Stimulated activated CD8-positive, alpha-beta memory T cell treated with anti-CD3 and anti-CD28 coated beads, Interleukin-15, amount 100 ng/mL, for 4 hours (primary cell): ENCODE data around the gene CHST11.
"Not testable (repeated sequence)": the region's sequence is repeated elsewhere in the genome, so short reads cannot be mapped to it uniquely, and the experiment has no call there.

Experiments used
- DNase-seq, 2 donors: peaks; one replicate each; pipeline ENCODE4 v3.0.0-alpha.2; 2020; ENCODE audit warnings: low read depth in 2 of 2

CHST11 gene

DNA sequence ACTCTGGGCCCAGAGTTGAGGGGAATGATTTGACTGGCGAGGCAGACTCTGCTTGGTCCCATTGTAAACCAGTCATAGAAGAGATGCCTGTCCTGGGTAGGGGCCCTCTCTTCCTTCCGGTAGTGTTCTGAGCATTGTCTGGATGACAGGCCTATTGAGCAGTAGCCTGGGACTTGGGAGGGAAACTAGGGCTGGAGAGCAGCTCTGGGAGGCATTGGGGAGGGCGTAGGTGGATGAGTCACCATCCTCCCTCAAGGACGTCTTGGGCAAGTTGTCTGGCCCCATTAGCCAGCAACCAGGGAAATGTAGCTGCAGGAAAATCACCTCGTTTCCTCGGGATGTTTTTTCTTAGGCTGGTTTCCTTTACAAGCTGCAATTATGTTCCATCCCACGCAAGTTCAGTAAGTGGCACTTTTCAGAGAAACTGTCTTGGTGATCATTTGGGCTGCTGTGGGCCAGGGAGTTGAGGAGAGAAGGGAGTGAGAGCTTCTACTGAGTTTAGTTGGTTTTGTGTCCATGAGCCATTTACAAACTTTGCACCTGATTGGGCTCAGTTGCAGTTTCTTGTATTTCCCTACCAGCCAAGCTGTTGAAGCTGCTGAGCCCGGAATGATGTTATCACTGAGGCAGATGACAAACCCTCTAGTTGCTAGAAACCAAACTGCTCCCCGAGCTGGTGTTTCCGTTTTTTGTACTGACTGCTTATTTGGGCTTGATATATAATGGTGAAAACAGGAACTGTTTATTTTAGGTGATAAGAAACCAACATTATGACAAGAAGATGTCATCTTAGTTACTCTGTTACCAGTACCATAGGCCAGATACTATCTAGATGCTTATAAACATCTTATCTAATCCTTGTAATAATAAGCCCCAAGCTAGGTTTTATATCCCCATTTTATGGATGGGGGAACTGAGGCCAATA, 147.6 kb downstream of the CHST11 start:
- DNase-seq: peak in 1 of 2 donors; percentile 24

GRCh38 chr12:104604995-104605675, 148.4 kb downstream of the CHST11 start:
- no peak for DNase-seq

- no peak for DNase-seq
Observed at GRCh38 chr12:104605685-104606084, 148.9 kb downstream of the CHST11 start.

DNA sequence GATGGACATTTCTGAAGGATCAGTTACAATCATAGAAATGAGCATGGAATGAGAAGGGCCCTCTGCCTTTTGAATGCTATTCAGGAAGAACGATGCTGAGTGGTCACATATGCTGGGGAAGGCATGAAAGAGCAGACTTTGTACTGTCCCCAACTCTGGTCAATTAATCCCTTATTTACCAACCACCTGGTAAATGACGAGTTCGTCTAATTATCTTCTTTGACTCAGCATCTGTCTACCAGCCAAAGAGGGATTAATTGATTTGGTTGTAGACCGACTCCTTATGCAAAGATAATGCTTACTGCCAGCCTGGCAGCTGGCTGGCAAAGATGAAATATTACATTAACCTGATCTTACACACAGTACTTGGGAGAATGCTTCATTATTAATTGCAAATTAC, 152.2 kb downstream of the CHST11 start:
- DNase-seq: no peak

DNA sequence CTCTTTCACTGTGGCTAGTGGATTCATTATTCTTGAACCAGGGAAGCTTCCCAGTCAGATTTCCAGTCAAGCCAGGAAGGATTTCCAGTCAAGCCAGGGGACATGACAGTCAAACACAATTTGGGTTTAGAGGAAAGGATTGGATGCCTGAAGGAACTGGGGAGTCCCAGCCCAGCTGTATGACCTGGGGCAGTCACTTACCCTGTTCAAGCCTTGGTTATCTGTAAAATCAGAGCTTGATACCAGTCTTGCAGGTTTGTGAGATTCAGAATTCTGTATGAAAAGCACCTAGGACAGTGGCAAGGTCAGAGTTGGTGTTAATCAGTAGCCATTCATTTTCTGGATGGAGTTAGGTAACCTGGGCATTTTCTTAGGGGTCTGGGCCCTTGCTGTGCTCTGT, 152.7 kb downstream of the CHST11 start:
- no peak for DNase-seq

- DNase-seq: no peak
Observed at GRCh38 chr12:104610513-104611235, 153.9 kb downstream of the CHST11 start.

DNA sequence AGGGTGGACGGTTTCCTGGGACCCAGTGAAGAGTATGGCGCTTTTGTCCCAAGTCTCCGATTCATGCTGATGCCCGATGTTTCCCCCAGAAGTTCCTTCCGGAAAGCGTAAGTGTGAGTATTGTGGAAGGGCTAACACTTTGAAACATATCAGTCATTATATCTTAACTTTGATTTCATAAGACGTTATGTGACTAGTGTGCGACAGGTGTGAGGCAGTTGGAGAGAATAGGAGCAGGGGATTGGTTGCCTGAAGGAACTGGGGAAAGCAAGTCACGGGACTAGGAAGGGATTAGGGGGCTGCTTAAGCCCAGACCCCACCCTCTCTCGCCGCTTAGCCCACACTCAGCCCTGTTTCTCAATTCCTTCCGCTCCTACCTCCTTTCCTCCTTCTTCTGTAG, 154.9 kb downstream of the CHST11 start:
- no peak for DNase-seq

DNA sequence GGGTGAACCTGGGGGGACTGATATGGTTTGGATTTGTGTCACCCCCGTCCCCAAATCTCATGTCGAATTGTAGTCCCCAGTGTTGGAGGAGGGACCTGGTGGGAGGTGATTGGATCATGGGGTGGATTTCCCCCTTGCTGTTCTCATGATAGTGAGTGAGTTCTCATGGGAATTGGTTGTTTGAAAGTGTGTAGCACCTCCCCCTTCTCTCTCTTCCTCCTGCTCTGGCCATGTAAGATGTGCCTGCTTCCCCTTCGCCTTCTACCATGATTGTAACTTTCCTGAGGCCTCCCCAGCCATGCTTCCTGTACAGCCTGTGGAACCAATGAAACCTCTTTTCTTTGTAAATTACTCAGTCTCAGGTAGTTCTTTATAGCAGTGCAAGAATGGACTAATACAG, 156.6 kb downstream of the CHST11 start:
- not testable (repeated sequence) for DNase-seq

DNA sequence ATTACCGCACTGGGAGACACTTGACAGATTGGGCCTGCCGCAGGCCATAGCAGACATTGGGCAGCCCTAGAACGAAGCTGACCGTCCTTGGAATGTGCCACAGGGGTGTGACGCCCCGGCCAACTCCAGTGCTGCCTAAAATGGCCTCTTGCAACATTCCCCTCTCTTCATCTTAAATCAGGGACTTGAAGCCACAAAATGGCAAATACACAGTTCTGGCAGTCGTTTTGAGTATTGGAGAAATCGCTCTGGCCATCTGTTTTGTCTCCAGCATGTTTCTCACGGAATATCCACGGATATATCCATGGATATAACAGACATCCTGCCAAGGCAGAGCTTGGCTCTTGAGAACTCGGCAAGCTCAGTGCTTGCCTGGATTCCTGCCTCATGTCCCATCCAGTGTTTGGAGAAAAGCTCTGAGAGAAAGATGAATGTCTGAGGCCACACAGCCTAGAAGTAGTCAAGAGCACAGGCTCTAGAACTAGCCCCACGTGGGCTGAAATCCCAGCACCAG, 158.4 kb downstream of the CHST11 start:
- no peak for DNase-seq

DNA sequence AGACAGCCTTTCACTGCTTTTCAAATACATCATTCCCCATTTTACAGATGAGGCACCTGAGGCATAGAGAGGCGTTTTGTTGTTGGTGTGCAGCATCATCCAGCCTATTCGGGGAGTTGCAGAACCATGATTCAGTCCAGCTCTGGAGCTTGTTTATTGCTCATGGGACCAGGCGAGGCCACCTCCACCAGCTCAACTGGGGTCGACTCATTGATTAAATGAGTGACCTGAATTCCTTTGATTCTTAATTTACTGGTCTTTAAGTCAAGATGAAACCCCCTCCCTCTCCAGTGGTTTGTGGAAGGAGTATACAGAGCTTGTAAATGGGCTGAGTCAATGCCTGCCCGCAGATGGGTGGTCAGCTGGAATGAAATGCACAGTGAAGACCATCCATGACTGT, 161.9 kb downstream of the CHST11 start:
- DNase-seq: no peak

- no peak for DNase-seq
Observed at GRCh38 chr12:104619305-104619704, 162.6 kb downstream of the CHST11 start.

DNA sequence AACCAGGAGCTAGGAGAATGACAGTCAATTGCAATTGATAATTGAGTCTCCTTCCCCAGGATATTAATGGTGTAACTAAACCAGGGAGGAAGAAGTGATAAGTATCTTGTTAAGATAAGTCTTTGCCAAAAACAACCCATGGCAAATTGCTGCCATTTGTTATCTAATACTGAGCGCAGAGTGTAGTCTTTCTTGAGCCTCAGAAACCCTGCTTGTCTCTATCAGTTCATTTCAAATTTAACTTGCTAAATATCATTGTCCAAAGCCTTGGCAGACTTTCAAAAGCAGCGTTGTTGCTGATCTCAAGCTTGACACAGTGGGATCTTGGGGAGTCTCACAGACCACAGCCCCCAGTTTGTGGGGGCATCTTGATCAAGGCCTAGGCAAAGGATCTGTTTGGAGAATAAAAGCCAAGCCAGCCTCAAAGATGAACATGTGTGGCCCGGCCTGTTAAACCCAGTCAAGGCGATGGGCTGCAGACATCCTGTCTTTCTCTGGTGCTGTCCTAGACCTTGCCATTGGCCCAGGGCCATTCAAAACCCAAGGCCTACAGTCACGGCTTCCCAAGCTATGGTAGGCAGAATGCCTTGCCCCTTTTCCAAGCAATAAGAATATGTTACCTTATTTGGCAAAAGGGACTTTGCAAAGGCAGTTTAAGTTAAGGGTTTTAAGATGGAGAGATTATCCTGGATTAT, 164.2 kb downstream of the CHST11 start:
- DNase-seq: no peak

GRCh38 chr12:104622928-104623327, 166.2 kb downstream of the CHST11 start:
- DNase-seq: no peak

GRCh38 chr12:104623883-104624282, 167.1 kb downstream of the CHST11 start:
- no peak for DNase-seq

GRCh38 chr12:104624529-104624928, 167.8 kb downstream of the CHST11 start:
- DNase-seq: no peak

DNA sequence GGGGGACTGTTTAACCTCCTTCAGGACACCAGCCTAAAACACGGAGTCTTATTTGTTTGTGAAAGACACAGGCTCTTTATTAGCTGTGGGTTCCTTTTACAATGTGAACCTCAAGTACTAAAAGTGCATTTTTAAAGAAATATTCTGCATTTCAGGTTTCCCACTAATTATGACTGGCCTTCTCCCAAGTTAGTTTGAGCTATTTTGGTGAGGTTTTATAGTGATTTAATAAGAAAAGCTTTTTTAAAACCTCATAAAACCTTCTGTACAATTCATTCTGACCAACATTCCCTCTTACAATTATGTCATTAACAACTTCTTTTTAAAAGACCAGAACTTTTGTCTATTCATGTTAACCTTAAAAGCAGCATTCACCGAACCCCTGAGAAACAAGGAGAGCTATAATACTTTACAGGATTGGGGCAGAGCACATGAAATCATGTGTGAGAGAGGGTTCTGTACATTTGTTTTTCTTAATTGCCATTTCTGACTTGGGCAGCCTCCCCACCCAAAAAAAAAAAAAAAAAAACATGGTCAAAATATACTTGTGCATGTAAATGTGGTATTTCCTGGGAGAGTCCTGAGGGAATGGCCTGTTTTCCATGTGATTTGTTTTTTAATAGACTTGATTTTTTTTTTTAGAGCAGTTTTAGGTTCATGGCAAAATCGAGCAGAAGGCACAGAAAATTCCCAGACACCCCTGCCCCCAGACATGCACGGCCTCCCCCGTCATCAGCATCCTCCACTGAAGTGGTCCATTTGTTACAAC, 169.5 kb downstream of the CHST11 start:
- no peak for DNase-seq

DNA sequence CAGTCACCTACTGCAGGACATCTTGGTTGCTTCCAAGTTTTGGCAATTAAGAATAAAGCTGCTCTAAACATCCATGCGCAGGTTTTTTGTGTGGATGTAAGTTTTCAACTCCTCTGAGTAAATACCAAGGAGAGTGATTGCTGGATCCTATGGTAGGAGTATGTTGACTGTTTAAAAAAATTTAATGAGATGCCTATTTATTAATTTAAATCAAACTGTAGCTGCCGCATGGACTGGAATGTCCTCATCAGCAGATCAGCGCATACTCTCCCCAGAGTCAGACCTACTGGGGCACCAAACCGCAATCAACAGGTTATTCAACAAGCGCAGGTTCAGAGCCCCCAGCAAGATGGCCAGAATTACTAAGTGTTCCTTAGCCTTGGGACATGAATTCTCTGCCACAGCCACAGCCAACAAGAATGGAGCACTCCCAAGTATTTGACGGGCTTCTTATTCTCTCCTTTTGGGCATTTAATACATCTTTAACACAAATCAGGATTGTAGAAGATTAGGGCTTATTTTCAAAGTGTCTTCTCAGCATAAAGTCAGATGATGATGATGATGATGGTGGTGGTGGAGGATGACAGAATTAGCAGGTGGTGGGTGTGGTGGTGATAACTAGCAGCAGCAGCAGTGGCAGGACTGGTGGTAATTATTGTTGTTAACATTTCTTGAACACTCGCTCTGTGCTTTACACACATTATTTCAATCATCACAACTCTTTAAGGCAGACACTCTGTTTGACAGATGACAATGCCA, 170.7 kb downstream of the CHST11 start:
- DNase-seq: no peak

DNA sequence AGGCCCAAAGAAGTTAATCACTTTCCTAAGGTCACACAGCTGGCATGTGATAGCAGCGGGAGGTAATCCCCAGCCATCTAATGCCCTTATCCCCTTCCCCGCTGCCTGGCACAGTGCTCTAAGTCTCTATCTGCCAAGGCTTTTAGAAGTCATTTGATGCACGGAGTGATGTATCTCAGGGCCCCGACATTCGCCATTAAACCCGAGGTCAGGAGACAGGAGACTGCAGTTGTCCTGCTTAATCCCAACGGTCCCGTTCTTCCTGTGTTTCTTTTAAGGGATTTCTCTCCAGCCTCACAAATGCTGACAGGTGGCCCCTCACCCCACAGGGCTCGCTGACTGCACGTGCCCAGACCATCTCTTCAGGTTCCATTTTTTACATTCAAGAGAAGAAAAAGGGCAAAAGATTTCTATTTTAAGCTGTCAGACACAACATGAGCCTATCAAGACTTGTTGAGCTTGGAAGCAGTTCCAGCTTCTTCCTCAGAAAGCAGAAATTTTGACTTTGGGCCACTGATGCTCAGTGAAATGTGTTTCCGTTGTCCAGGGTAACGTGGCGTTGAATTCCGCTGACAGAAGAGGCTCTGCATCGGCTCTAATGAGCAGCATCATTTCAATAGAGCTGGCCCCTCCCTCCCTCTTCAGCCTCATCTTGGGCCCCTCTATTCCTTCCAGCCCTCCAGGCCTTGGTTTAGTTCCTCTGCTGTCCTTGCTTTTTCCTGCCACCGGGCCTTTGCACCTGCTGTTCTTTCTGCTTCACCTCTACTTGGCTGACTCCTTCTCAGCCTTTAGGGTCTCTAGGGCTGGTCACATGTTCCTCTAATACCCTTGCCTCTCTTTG, 171.5 kb downstream of the CHST11 start:
- no peak for DNase-seq

- no peak for DNase-seq
Observed at GRCh38 chr12:104628831-104629135, 172.0 kb downstream of the CHST11 start.
